ENCODE results near the gene SUPT5H.

The SUPT5H gene

DNA sequence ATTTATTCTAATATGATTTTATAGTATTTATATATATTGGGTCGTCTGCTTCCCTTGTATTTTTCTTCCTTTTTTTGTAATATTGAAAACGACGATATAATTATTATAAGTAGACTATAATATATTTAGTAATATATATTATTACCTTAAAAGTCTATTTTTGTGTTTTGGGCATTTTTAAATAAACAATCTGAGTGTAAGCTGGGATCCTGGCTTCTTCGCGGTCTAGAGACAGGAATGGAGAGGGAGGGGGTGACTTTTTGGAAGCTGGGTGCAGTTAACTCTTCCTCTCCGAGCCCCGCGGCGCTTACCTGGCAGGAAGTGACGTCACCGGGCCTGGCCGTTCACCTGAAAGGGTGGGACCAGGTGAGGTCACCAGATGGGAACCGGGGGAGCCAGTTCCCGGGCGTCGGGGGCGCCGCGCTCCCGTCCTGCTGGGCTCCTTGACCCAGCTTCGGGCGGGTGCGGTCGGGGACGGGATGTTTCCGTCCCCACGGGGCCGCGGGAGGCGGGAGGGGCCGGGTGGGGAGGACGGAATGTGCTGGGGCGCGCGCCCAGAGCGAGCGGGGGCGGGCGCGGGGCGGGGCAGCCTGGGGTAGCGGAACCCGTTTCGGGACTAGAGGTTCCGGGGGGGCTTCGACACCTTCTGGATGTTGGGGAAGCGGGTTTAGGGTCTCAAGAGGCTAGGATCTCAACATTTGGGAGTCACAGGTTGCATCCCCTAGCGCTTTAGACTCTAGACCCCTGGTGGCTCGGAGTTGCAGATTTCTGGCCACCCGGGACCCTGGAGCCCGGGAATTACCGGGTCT lies 36.0 kb upstream of the SUPT5H start:
- DNase-seq, result peak; percentile 38

DNA sequence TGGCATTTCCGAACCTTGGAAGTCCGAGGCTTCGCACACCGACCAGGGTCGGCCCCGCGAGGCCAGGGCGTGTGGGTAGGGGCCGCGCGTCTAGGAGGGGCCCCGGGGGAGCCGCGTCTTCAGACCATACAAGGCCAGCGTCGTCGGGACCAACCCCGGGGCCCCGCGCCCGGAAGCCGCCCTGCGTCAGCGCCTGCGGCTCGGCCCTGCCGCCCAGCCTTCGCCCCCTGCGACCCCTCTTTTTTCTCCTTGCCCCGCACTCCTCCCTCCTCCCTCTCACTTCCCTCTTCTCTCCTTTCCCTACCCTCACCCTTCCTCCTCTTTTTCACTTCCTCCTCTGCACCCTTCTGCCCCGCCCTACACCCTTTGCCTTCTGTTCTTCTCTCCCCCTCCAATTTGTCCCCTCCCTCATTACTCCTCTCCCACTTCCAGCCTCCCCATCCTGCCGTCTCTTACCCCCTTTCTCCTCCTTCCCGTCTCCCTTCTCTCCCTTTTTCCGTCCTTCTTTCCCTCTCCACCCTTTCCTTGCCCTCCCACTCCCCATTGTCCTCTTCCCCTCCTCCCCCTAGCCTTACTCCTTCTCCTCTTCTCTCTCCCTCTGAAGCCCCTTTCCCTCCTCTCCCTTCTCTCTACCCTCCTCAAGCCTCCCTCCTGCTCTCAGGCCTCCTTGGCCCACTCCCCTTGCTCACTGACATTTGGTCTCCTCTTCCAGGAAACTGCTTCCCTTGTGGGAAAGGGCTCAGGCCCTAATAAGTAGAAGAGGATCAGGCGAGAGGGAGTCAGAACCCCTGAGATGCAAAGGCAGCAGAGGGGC lies 35.2 kb upstream of the SUPT5H start:
- peak; percentile 50 for DNase-seq

DNA sequence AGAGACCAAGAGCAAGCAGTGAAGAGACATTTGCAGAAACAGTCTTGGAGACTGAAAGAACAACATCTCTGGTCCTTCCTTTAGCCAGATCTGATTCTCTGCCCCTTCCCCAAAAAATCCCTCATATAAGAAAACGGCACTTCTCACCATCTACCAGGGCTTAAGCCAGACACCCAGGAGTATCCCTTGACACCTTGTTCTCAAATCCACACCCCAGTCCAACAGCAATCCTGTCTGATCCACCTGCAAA lies 34.6 kb upstream of the SUPT5H start:
- no peak for DNase-seq

DNA sequence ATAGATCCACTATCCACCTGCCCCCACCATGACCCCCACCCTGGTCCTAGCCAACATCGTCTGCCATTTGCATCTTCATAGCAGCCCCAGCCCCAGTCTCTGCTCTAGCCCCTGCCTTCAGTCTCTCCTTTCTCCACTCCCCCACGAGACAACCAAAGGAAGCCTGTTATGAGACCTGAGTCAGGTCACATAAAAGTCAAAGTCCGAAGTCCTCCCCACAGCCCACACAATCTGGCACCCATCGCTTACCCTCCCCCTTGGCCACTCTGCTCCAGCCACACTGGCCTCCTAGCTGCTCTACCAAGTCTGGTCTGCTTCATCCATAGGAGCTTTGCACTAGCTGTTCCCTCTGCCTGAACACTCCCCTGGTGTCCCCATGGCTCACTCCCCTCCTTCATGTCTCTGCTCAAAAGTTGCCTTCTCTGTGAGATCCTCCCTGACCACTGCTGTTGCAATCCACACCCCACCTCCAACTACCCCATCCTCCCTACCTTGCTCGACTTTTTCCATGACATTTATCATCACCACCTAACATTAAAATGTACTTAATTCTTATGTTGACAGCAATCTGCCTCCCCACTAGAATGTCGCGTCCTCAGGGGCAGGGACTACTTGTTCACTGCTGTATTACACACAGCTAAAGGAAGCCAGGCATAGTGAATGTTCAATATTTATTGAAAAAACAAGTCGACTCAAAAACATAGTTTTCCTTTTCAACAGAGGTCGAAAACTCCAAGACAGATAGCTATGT lies 34.1 kb upstream of the SUPT5H start:
- no peak for DNase-seq

DNA sequence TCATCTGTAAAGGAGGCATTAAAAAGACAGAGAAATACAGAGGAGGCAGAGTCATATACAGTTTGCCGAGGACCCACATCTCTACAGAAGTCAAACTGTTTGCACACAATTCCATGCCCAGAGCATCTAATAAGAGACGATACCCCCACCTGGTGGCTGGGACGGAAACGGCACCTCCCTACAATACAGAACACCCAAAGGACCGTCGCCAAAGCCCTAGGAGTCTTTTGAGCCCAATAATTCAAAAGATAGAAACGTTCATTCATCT lies 33.6 kb upstream of the SUPT5H start:
- peak; percentile 84 for DNase-seq

DNA sequence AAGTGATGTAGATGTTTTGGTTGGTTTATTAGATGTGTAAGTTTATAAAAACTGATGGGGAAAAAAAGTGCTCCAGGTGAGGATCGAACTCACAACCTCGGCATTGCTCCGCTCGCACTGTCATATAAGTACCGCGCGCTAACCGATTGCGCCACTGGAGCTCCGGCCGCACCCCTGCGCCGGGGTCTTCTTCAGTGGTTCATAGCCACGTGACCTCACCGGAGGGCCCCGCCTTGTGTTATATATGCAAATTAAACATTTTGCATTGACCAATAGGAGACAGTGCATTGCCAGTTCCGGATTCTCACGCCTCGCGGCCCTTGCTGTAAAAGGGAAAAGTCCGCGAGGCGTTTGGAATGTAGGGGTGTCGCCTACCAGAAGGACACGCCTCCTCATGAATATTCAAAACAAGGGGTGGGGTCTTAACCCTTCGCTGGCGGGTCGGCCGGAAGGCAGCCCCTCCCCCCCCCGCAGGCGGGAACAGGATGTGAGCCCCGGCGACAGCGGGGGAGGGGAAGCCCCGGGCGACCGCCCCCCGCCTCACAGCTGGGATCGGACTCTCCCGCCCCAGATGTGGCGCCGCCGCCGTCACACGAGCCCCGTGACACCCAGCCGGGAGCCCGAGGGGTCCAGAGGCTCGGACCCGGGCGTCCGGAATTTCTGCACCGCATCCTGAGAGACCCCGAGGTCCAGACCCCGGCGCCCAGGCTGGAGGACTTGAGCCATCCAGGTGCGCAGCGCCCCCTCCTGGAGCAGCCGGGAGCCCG lies 33.1 kb upstream of the SUPT5H start, which contains the start of gene PLEKHG2:
PLEKHG2 (plus strand) TSS at position 570 of the 767 bp plus-strand sequence. CDS start 1,418 bp downstream, outside the sequence.
- DNase-seq, result peak; percentile 98

DNA sequence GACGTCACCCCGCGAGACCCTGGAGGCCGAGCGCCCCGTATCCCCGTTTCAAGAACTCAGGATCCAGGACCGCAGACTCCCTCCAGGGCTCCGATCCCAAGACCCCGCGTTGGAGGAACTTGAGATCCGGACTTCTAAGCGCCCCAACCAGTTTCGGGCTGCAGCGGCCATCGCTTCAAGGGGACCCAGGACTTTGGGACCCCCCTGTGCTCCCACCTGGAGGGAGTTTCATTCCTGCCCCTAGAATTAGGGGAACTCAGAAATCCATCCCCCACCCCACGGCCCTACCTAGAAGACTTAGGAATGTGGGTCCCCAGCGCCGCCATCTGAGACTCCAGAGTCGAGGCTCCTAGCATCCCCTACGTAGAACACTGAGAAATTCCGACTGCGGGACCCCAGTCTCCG lies 32.5 kb upstream of the SUPT5H start:
- no peak for DNase-seq

DNA sequence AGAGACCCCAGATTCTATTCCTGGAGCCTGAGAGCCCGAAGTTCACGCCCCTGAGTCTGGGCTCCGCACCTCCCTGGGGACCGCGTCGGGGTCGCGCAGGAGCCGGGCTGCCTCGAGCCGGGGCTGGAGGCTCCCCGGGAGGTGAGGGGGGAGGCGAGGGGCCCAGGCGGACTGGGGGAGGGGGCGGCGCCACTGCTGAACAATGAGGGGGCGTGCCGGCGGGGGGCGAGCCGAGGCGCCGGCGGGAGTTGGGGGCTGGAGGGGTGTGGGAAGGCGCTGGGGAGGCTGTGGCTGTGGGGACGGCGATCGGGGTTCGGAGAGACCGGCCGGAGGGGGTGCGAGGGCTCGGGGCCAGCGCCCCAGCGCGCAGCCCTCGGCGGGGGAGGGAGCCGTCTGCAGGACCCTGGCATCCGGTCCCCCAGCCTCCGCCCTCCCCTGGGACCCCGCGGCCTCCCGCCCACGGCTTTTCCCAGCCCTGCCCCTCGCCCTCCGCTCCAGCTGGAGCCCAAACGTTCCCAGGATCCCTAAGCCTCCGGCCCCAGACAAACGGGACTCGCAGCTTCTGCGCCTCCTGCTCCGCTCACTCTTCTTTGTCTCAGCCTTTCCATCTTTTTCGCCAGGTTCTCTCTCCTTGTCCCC lies 32.0 kb upstream of the SUPT5H start:
- peak; percentile 17 for DNase-seq

DNA sequence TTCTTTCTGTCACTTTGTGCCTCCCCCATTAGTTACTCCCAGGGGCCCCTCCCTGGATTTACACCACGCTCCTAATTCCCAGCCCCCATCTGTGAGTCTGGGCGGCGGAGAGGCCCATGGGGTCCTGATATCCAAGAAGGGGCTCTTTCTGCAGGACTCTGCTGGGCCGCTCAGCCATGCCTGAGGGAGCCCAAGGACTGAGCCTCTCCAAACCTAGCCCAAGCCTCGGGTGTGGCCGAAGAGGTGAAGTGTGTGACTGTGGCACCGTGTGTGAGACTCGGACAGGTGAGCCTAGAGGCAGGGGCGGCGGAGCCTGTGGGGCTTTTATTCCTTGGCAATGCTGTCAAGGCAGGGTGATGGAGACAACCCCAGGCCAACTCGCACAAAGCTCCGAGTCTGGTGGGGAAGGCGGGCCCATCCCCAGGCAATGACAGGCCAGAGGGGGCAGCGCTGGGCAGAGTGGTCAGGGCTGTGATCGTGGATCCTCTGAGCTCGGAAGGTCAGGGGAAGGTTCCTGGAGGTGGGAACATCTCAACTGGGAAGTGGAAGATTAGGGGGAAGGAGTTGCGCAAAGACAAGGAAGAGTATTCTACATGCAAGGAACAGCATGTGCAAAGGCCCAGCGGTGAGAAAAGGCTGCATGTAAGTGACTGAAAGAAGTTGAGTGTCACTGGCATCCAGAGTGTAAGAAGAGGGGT lies 31.3 kb upstream of the SUPT5H start:
- no peak for DNase-seq

DNA sequence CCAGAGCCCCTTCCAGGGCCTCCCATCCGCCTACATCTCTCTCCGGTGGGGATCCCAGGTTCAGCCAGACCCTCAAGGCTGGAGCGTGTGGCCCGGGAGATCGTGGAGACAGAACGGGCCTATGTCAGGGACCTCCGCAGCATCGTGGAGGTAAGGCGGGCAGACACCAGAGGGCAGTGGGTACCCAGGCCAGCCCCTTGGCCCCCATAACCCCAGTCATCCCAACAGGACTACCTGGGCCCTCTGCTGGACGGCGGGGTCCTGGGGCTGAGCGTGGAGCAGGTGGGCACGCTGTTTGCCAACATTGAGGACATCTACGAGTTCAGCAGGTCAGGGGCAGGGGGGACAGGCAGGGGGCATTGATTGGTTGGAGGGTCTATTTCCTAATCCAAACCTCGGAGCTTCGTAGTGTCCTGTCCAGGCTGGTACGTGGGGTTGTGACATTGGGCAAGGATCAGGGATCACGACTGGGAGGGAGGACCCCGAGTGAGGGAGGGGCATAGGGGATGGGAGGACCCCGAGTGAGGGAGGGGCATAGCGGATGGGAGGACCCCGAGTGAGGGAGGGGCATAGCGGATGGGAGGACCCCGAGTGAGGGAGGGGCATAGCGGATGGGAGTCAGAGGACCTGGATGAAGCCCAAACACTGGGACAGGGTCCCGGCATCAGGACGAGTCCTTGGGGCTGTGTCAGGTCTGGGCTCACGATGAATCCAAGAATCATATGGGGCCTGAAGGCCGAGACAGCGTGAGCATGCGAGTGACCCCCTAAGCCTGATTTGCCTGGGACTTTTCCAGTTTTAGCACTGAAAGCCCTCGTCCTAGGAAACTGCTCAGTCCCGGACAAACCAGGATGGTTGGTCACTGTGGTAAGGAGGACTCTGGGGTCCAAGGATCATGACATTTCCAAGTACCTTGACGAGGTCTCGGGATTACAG lies 30.0 kb upstream of the SUPT5H start:
- no peak for DNase-seq

DNA sequence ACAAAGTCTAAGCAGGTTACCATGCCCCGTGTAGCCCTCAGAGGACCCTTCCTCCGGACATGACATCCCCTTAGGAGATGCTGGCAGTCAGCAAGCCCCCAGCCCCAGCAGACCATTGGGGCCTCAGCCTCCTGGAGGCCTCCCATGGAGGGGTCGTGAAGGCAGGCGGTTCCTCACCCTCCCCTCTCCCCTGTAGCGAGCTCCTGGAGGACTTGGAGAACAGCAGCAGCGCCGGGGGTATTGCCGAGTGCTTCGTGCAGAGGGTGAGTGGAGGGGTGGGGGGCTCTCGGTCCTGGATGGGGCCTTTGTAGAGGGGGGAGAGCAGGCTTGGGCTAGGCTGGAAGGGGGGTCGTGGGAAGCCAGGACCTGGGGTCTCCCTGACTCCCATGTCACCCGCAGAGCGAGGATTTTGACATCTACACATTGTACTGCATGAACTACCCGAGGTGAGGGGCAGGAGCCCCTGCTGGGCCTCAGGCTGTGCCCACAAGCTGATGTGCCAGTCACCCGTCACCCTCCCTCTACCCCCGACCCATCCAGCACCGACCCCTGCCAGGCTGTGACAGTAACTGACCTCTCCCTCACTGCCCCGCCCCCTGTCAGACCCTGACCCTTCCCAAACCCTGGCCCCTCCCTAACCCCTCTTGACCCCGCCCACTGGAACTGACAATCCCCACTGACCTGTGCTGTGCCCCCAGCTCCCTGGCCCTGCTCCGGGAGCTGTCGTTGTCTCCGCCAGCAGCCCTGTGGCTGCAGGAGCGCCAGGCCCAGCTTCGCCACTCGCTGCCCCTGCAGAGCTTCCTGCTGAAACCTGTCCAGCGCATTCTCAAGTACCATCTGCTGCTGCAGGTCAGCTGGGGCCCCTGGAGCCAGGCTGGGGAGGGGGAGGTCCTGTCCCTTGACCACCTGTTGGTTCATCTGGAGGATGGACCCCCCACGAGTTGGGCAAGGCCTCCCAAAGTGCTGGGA lies 28.9 kb upstream of the SUPT5H start:
- DNase-seq, result no peak

DNA sequence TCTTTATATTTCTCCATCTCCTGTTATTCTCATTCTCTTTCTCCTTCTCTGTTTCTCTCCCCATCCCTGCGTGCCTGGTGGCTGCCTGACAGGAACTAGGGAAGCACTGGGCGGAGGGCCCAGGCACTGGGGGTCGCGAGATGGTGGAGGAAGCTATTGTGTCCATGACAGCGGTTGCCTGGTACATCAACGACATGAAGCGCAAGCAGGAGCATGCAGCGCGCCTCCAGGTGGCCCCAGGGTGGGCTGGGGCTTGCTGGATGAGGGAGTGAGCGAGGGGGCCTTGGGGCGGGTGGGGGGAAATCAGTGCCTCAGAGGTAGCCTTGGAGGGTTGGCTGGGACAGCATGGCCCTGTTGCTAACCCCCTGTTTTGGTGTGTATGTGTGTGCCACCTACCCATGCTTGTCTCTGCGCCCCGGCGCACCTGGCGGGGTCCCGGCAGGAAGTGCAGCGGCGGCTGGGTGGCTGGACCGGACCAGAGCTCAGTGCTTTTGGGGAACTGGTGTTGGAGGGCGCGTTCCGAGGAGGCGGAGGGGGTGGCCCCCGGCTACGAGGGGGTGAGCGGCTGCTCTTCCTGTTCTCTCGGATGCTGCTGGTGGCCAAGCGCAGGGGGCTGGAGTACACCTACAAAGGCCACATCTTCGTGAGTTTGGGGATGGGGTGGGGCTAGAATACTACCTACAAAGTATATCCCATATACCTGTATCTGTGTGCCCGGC lies 27.8 kb upstream of the SUPT5H start:
- DNase-seq, result no peak

DNA sequence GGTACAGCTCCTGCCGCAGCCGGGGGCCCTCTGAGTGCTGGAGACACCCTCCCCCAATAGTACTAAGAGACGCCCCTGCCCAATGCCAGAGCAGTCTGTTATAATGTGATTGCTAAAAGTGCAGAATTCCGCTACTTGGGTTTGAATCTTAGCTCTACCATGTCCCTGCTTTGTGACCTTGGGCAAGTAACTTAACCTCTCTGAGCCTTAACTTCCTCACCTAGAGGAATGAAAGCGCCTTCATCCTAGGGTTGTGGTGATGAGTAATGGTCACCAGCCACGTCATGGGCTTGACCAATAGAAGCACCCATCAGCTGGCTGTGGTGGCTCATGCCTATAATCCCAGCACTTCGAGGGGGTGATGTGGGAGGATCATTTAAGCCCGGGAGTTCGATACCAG lies 26.4 kb upstream of the SUPT5H start:
- DNase-seq, result no peak

DNA sequence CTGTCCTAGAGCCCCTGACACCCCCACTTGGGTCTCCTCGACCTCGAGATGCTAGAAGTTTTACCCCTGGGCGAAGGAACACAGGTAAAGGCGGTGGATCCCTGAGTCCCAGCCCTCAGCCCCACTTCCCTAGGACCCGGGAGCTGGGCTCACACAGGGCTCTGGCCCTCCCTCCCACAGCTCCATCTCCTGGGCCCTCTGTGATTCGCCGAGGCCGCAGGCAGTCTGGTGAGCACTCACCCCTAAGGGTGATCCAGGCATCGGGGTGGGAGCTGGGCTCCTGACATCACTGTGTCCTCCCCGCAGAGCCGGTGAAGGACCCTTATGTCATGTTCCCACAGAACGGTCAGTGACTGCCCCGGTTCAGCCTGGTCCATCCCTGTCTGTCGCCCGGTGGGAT lies 24.6 kb upstream of the SUPT5H start:
- DNase-seq, result no peak

DNA sequence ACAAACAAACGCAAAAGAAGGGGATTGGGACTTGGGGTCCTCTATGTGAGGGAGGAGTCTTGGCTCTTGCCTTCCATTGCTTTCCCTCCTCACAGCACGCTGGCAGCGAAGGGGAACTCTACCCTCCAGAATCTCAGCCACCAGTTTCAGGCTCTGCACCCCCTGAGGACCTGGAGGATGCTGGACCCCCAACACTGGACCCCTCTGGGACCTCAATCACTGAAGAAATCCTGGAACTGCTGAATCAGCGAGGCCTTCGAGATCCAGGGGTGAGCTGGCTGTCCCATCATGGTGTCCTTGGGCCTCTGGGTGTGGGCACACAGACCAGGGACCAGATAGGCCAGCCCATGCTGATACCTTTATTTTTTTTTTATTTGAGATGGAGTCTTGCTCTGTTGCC lies 23.4 kb upstream of the SUPT5H start:
- DNase-seq, result no peak

DNA sequence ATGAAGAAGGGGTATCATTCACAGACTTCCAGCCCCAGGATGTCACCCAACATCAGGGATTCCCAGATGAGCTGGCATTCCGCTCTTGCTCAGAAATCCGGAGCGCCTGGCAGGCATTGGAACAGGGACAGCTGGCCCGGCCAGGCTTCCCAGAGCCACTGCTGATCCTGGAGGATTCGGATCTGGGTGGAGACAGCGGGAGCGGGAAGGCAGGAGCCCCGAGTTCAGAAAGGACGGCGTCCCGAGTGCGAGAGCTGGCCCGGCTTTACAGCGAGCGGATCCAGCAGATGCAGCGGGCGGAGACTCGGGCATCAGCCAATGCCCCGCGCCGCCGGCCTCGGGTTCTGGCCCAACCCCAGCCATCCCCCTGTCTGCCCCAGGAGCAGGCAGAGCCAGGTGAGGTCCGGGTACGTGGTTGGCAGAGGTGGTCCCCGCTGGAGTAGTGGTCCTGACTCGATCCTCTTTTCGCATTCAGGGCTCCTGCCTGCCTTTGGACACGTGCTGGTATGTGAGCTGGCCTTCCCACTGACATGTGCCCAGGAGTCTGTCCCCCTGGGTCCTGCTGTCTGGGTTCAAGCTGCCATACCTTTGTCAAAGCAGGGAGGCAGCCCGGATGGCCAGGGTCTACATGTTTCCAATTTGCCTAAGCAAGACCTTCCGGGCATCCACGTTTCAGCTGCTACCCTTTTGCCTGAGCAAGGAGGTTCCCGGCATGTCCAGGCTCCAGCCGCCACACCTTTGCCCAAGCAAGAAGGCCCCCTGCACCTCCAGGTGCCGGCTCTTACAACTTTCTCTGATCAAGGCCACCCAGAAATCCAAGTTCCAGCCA lies 21.9 kb upstream of the SUPT5H start:
- no peak for DNase-seq

DNA sequence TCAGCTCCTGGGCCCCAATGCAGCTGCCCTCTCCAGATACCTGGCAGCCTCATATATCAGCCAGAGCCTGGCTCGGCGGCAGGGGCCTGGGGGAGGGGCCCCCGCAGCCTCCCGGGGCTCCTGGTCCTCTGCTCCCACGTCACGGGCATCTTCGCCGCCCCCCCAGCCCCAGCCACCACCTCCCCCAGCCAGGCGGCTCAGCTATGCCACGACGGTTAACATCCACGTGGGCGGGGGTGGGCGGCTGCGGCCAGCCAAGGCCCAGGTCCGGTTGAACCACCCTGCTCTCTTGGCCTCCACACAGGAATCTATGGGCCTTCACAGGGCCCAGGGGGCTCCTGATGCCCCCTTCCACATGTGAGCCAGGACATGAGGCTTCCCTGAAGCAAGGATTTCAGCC lies 20.4 kb upstream of the SUPT5H start:
- no peak for DNase-seq

DNA sequence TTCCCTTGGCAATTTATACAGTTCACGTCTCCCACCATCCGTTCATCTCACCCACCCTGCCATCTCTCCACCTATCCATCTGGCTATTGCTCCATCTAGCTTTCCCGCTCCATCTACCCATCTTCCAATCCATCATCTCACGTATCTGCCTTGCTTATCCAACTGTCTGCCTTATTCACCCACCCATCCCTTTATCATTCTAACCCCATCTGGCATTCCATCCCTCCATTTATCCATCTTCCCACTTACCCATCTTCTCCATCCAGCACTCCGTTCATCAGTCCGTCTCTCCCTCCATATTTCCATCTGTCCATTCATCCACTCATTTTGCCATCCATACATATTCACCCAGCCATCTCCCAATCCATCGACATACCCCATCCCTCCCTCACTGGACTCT lies 19.6 kb upstream of the SUPT5H start:
- no peak for DNase-seq

All from GDM1 (cell line).